ENCODE data around the gene TARDBP.

- TF ChIP-seq CTCF (conservative IDR thresholded peaks at IDR 0.05) (no peak), ZFX (IDR thresholded peaks at IDR 0.05) (no peak)
Observed at GRCh38 chr1:11024874-11025203, 12.4 kb downstream of the TARDBP start.
